Thyroid gland (tissue), 4 donors: ENCODE measurements around the gene SLC4A8. TPM values are rescaled to one million over a fixed set of nuclear protein-coding genes. Genes with fewer than 3 reads are reported as not detected.

Experiments
- DNase-seq, 2 donors: peaks; one replicate each; pipeline ENCODE4 v3.0.0-alpha.2; 2019
- H3K27ac ChIP-seq, 3 donors: fragments of 200-600 bp; sonication (generic); 1 replicate in 2 of 3; 2 replicates in 1 of 3; pipeline ENCODE4 v1.5.1; 2016 to 2019; ENCODE audit warnings: mild to moderate bottlenecking in 1 of 3, moderate library complexity in 1 of 3
- H3K27me3 ChIP-seq: fragments of 200-600 bp; sonication (generic); one replicate; pipeline ENCODE4 v1.5.1; 2019
- H3K36me3 ChIP-seq, 2 donors: fragments of 200-600 bp; sonication (generic); one replicate each; pipeline ENCODE4 v1.5.1; 2016 to 2019
- H3K4me1 ChIP-seq, 2 donors: fragments of 200-600 bp; sonication (generic); one replicate each; pipeline ENCODE4 v1.5.1; 2017 to 2019
- H3K4me3 ChIP-seq, 3 donors: fragments of 200-600 bp; sonication (generic); replicated peaks in 1 of 3; 1 replicate in 2 of 3; 2 replicates in 1 of 3; pipeline ENCODE4 v1.5.1; 2016; ENCODE audit warnings: mild to moderate bottlenecking in 1 of 3
- H3K9me3 ChIP-seq: fragments of 200-600 bp; sonication (generic); one replicate; pipeline ENCODE4 v1.5.1; 2017
- CTCF ChIP-seq, 6 experiments: fragments of 200-600 bp in 3 of 6; fragments of 450-650 bp in 3 of 6; sonication (generic) in 3 of 6; IDR thresholded peaks; one replicate each; pipeline ENCODE4 v1.5.1; 2016 to 2019; ENCODE audit warnings: antibody characterized with exemption in 6 of 6, mild to moderate bottlenecking in 2 of 6, inconsistent platforms in 1 of 6, moderate library complexity in 1 of 6
- POLR2A ChIP-seq, 2 donors: fragments of 450-650 bp; IDR thresholded peaks; one replicate each; pipeline ENCODE4 v1.6.1; 2017; ENCODE audit warnings: antibody characterized with exemption in 2 of 2, mild to moderate bottlenecking in 2 of 2, moderate library complexity in 1 of 2
- WGBS, 2 donors: methylation state at CpG; one replicate each; pipeline ENCODE4 v1.1.5; 2017; 5-methylcytosine and 5-hydroxymethylcytosine counted together
- intact Hi-C: fragments of 100-400 bp; cut with DNase I; formaldehyde crosslinking; loops from one replicate; pipeline ENCODE4 v1.15.1; 2023
- total RNA-seq, 4 donors: library from RNA; depleted of rRNA; stranded (reverse); fragments of >200 nt; gene quantifications; one replicate each; pipeline ENCODE4 v1.2.3, GENCODE V29; 2016

SLC4A8 gene
- total RNA-seq, 4 donors from 2014 or later, result 0.33 to 1.5 (median 0.62) TPM

DNA sequence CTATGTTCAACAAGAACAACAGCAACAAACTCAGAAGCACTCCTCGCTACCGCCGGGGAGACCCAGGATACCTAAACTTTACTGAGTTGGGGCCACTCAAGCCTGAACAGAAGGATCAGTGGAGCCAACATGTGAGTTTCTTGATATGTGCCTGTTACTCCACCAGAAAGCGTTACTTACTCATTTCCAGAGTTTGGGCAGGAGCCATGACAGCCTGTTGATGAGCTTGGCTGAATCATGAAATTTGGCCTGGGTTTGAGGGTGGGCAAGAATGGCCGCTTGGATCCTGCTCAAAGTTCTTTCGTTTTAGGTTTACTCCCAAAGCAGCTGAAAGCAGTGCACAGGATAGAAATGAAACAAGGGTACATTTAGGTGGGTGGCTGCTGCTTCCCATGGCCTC is 21.5 kb upstream of the SLC4A8 start:
- Histone ChIP-seq H3K4me1 (no peaks in the 10 kb centered on the region), H3K4me3 (no peak overlapping the region), H3K27ac (no peak overlapping the region), H3K9me3 (no peaks in the 10 kb centered on the region), H3K27me3 (no peaks in the 10 kb centered on the region), H3K36me3 (no peaks in the 10 kb centered on the region)
- no peak for DNase-seq
- WGBS, 2 donors, result 91 to 95% methylated on average over 6 of the region's 6 CpGs
- intact Hi-C loops, result no loop called here
- no peak for TF ChIP-seq POLR2A (IDR thresholded peaks at IDR 0.05)

DNA sequence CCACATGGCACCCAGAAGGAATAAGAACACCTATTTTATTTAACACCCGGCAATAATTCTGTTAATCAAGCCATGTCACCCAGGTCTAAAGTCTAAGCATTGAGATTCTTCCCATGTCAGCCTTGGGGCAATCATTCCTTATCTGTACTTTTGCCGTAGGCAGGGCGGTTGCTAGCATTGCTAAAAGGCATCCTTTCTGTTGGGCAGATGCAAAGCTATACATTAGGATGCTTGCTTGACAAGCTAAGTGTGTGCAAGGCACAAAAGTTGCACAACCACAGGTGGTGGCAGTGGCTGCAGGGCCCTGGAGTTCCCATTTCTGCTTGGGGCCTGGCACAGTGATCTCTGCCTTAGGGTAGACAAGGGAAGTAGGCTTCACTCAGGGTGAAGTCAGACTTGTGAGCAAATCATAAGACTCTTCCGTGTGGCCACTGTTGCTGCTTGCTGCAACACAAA is 20.9 kb upstream of the SLC4A8 start:
- no peaks in the 10 kb centered on the region for H3K4me1 ChIP-seq
- no peaks in the 10 kb centered on the region for H3K27me3 ChIP-seq
- no peak overlapping the region for H3K27ac ChIP-seq
- no peak overlapping the region for H3K4me3 ChIP-seq
- TF ChIP-seq CTCF (IDR thresholded peaks at IDR 0.05), result no peak
- WGBS, 2 donors, result 88 to 96% methylated on average over 4 of the region's 4 CpGs
- intact Hi-C loops, result no loop called here
- H3K9me3 ChIP-seq, result no peaks in the 10 kb centered on the region
- H3K36me3 ChIP-seq, result no peaks in the 10 kb centered on the region
- no peak for DNase-seq

DNA sequence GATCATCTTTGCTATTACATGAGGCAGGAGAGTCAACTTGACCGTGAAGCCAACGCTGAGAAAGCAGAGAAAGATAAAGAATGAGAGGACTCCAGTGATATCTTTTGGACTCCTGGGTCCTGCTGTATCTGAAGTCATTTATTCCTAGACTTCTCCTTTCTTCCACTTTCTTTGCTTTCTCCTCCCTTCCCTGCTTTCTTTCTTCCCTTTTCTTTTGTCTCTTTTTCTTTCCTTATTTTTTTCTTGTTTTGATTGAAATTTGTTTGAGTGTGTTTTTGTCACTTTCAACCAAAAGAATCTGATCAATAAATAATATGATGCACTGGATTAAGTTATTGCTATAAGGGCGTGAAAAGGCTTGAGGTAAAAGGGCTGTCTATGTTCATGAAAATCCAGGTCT is 20.0 kb upstream of the SLC4A8 start:
- 93 to 94% methylated on average over 3 of the region's 3 CpGs for WGBS, 2 donors
- intact Hi-C loops, result no loop called here
- DNase-seq, result no peak
- Histone ChIP-seq H3K9me3 (no peaks in the 10 kb centered on the region), H3K27ac (no peak overlapping the region), H3K27me3 (no peaks in the 10 kb centered on the region), H3K36me3 (no peaks in the 10 kb centered on the region), H3K4me3 (no peak overlapping the region), H3K4me1 (no peaks in the 10 kb centered on the region)
- TF ChIP-seq CTCF (IDR thresholded peaks at IDR 0.05) (no peak), POLR2A (IDR thresholded peaks at IDR 0.05) (no peak)

- no peaks in the 10 kb centered on the region for H3K27me3 ChIP-seq
- TF ChIP-seq POLR2A (IDR thresholded peaks at IDR 0.05), result no peak
- no peak for TF ChIP-seq CTCF (IDR thresholded peaks at IDR 0.05)
- intact Hi-C loops, result no loop called here
Observed at GRCh38 chr12:51405801-51406207, 18.8 kb upstream of the SLC4A8 start.

GRCh38 chr12:51406290-51406689 is 18.3 kb upstream of the SLC4A8 start:
- no peak for TF ChIP-seq CTCF (IDR thresholded peaks at IDR 0.05)
- no peak for TF ChIP-seq POLR2A (IDR thresholded peaks at IDR 0.05)
- no peaks in the 10 kb centered on the region for H3K4me1 ChIP-seq
- intact Hi-C loops, result no loop called here
- no peaks in the 10 kb centered on the region for H3K27me3 ChIP-seq
- H3K36me3 ChIP-seq, result no peaks in the 10 kb centered on the region
- H3K27ac ChIP-seq, result no peak overlapping the region
- no peak for DNase-seq
- H3K9me3 ChIP-seq, result no peaks in the 10 kb centered on the region
- 71 to 79% methylated on average over 3 of the region's 3 CpGs for WGBS, 2 donors
- no peak overlapping the region for H3K4me3 ChIP-seq

More at GRCh38 chr12:51405801-51406207, 18.8 kb upstream of the SLC4A8 start:
- Histone ChIP-seq H3K4me1 (no peaks in the 10 kb centered on the region), H3K36me3 (no peaks in the 10 kb centered on the region), H3K4me3 (no peak overlapping the region), H3K27ac (no peak overlapping the region), H3K9me3 (no peaks in the 10 kb centered on the region)
- WGBS, 2 donors, result 88 to 93% methylated on average over 3 of the region's 3 CpGs
- no peak for DNase-seq

DNA sequence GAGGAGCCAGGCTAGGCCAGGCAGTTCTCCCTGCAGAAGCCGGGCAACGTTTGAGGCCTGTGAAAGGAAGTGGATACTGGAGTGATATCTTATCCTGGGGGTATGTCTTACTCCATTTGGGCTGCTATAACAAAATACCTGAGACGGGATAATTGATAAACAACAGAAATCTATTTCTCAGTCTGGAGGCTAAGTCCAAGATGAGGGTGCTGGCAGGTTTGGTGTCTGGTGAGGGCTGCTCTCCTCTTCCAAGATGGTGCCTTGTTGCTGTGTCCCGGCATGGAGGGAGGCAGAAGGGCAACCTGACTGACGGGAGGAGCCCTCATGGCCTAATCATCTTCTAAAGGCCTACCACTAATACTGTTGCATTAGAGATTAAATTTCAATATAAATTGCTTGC is 17.8 kb upstream of the SLC4A8 start:
- DNase-seq, result no peak
- no peaks in the 10 kb centered on the region for H3K9me3 ChIP-seq
- no peaks in the 10 kb centered on the region for H3K27me3 ChIP-seq
- intact Hi-C loops, result no loop called here
- no peak overlapping the region for H3K4me3 ChIP-seq
- TF ChIP-seq CTCF (IDR thresholded peaks at IDR 0.05) (no peak), POLR2A (IDR thresholded peaks at IDR 0.05) (no peak)
- no peaks in the 10 kb centered on the region for H3K36me3 ChIP-seq
- no peak overlapping the region for H3K27ac ChIP-seq
- no peaks in the 10 kb centered on the region for H3K4me1 ChIP-seq
- WGBS, 2 donors, result 85 to 91% methylated on average over 5 of the region's 5 CpGs
